HepG2 (cell line): ENCODE measurements around the gene CCDC50. TPM values are rescaled to one million over a fixed set of nuclear protein-coding genes. Genes with fewer than 3 reads are reported as not detected.

ENCODE experiments used
- ATAC-seq: fragments of 200-7000 bp; cut with Tn5 transposase; 3 replicates; pipeline ENCODE4 v1.9.1; 2020; ENCODE audit warnings: mild to moderate bottlenecking, moderate library complexity
- BruUV-seq: library from RNA; stranded (reverse); fragments of 400-500 nt; replicated peaks from 2 replicates; lab custom pipeline; 2021; lab: Mats Ljungman, UMichigan
- CTCF ChIA-PET: fragments of 300-600 bp; formaldehyde crosslinking; extraction: SDS; loops from one replicate; lab custom pipeline; 2021; ENCODE audit warnings: low total read pairs, inconsistent platforms, low intra/inter-chr PET ratio; lab: Yijun Ruan, JAX
- POLR2A ChIA-PET: fragments of 350-600 bp; sonication (Branson Sonifier 250); formaldehyde crosslinking; loops from one replicate; lab custom pipeline; 2020; ENCODE audit warnings: antibody characterized with exemption, inconsistent platforms; lab: Yijun Ruan, JAX
- DNase-seq: peaks from one replicate; pipeline ENCODE4 v3.0.0-alpha.2; 2015; ENCODE audit warnings: low spot score
- FAIRE-seq: peaks from 3 replicates; lab custom pipeline; 2011; peaks lifted over from hg19 to GRCh38; lab: Jason Lieb, UNC
- H2AFZ ChIP-seq: one replicate; pipeline ENCODE4 v1.6.1; 2011; ENCODE audit warnings: low read length, inconsistent platforms
- H3K27ac ChIP-seq: fragments of 300-600 bp; 3 replicates; pipeline ENCODE4 v1.8.0; 2011; ENCODE audit warnings: mixed run types, mild to moderate bottlenecking, mixed read lengths, low read length, inconsistent platforms; ENCODE audit not compliant: insufficient read depth; ENCODE audit errors: extremely low read length
- H3K27me3 ChIP-seq, 2 experiments: fragments of 200-600 bp in 1 of 2; 2 replicates in 1 of 2; 3 replicates in 1 of 2; pipeline versions ENCODE4 v1.6.0 to v1.8.0; 2011; ENCODE audit warnings: low read length in 2 of 2, mild to moderate bottlenecking in 2 of 2, moderate library complexity in 2 of 2, inconsistent platforms in 1 of 2; ENCODE audit not compliant: insufficient read depth in 2 of 2, control insufficient read depth in 1 of 2
- H3K36me3 ChIP-seq, 2 experiments: fragments of 200-600 bp in 1 of 2; replicated peaks in 1 of 2; 2 replicates in 1 of 2; 3 replicates in 1 of 2; pipeline versions ENCODE4 v1.5.1 to v1.8.0; 2011; ENCODE audit warnings: low read length in 2 of 2, inconsistent platforms in 1 of 2; ENCODE audit not compliant: insufficient read depth in 2 of 2, control insufficient read depth in 1 of 2
- H3K4me1 ChIP-seq: 2 replicates; pipeline ENCODE4 v1.5.1; 2012; ENCODE audit warnings: low read length, inconsistent platforms; ENCODE audit not compliant: insufficient read depth
- H3K4me2 ChIP-seq: 2 replicates; pipeline ENCODE4 v1.6.0; 2011; ENCODE audit warnings: low read depth, low read length, inconsistent platforms
- H3K4me3 ChIP-seq, 3 experiments: fragments of 200-600 bp in 1 of 3; sonication (generic), shearing (Covaris generic) in 1 of 3; replicated peaks in 1 of 3; 2 replicates each; pipeline ENCODE4 v1.5.1; 2011 to 2016; ENCODE audit warnings: low read length in 3 of 3, inconsistent platforms in 2 of 3, low read depth in 2 of 3, mild to moderate bottlenecking in 2 of 3, control low read depth in 1 of 3, mixed read lengths in 1 of 3; ENCODE audit not compliant: insufficient read depth in 1 of 3
- H3K79me2 ChIP-seq: one replicate; pipeline ENCODE4 v1.6.1; 2011; ENCODE audit warnings: low read length, inconsistent platforms; ENCODE audit not compliant: insufficient read depth
- H3K9ac ChIP-seq: 2 replicates; pipeline ENCODE4 v1.6.0; 2011; ENCODE audit warnings: mild to moderate bottlenecking, low read depth, low read length, inconsistent platforms; ENCODE audit not compliant: insufficient read depth
- H3K9me3 ChIP-seq: 2 replicates; pipeline ENCODE4 v1.5.1; 2012; ENCODE audit warnings: mild to moderate bottlenecking, low read length
- H4K20me1 ChIP-seq: 2 replicates; pipeline ENCODE4 v1.6.0; 2011; ENCODE audit warnings: inconsistent platforms, mild to moderate bottlenecking, low read length, moderate library complexity; ENCODE audit not compliant: insufficient read depth
- FIP1L1 ChIP-seq: fragments of 200-400 bp; formaldehyde crosslinking; IDR thresholded peaks from 2 replicates; pipeline ENCODE4 v1.6.1; 2018; ENCODE audit warnings: low read depth, mild to moderate bottlenecking, low read length, moderate library complexity, borderline replicate concordance; ENCODE audit not compliant: insufficient read depth
- HMG20B ChIP-seq: conservative IDR thresholded peaks from 2 replicates; pipeline ENCODE4 v1.6.1; 2016; ENCODE audit warnings: missing genetic modification reagents, missing compliant biosample characterization
- KLF15 ChIP-seq: sonication (generic); formaldehyde crosslinking; IDR thresholded peaks from 2 replicates; pipeline ENCODE4 v1.8.1; 2023; ENCODE audit warnings: borderline replicate concordance, mild to moderate bottlenecking, inconsistent platforms, missing genetic modification reagents, mixed read lengths
- TARDBP ChIP-seq: sonication (generic); formaldehyde crosslinking; IDR thresholded peaks from 2 replicates; pipeline ENCODE4 v1.8.0; 2022; ENCODE audit warnings: mild to moderate bottlenecking, missing genetic modification reagents
- ZNF17 ChIP-seq: sonication (generic); formaldehyde crosslinking; IDR thresholded peaks from 2 replicates; pipeline ENCODE4 v1.5.0; 2020; ENCODE audit warnings: mild to moderate bottlenecking, missing genetic modification reagents
- ZNF350 ChIP-seq: sonication (generic); formaldehyde crosslinking; IDR thresholded peaks from 2 replicates; pipeline ENCODE4 v1.4.0; 2020; ENCODE audit warnings: mild to moderate bottlenecking, low read depth, missing genetic modification reagents, borderline replicate concordance
- WGBS: methylation state at CpG from one replicate; pipeline ENCODE4 v1.1.6; 2017; ENCODE audit warnings: low lambda C conversion rate; 5-methylcytosine and 5-hydroxymethylcytosine counted together
- in situ Hi-C: cut with HindIII; loops from 2 replicates; pipeline ENCODE4 v1.10.0; 2017; ENCODE audit warnings: low pct_unique_long_range_greater_than_20kb; ENCODE audit not compliant: extremely low pct_ligation_motif_present
- intact Hi-C: fragments of 100-400 bp; cut with micrococcal nuclease; formaldehyde crosslinking; loops from one replicate; pipeline ENCODE4 v1.10.0; 2022; ENCODE audit not compliant: unreplicated experiment
- polyA plus RNA-seq, 8 experiments: library from polyadenylated mRNA; depleted of rRNA in 3 of 8; stranded (reverse) in 7 of 8; unstranded in 1 of 8; fragments of >200 nt; fragmentation: Illumina TruSeq in 4 of 8; extraction: Trizol in 4 of 8; gene quantifications; 2 replicates each; pipeline versions ENCODE4 v1.2.1 to v1.2.3, GENCODE V29; 2011 to 2016; ENCODE audit warnings: low read depth in 4 of 8, missing spikeins in 1 of 8, mixed read lengths in 1 of 8; ENCODE audit not compliant: insufficient read depth in 1 of 8
- total RNA-seq, 5 experiments: library from RNA; depleted of rRNA; stranded (reverse); fragments of >200 nt; fragmentation: Illumina TruSeq; extraction: Trizol; gene quantifications; 2 replicates each; pipeline ENCODE4 v1.2.3, GENCODE V29; 2016; ENCODE audit warnings: low read depth in 1 of 5
- TF ChIP-seq, protein P1 (sequence below): sonication (generic); formaldehyde crosslinking; IDR thresholded peaks from 2 replicates; pipeline ENCODE4 v1.5.1; 2020; ENCODE audit warnings: missing genetic modification reagents, mild to moderate bottlenecking, borderline replicate concordance
- TF ChIP-seq, protein P2 (sequence below), 2 experiments: fragments of 450-650 bp in 1 of 2; sonication (generic) in 1 of 2; formaldehyde crosslinking in 1 of 2; IDR thresholded peaks; 2 replicates each; pipeline versions ENCODE4 v1.6.1 to v1.8.0; 2016 to 2022; ENCODE audit warnings: antibody characterized with exemption in 1 of 2, mild to moderate bottlenecking in 1 of 2, missing genetic modification reagents in 1 of 2
- TF ChIP-seq, protein P3 (sequence below): sonication (generic); formaldehyde crosslinking; IDR thresholded peaks from 2 replicates; pipeline ENCODE4 v1.5.0; 2020; ENCODE audit warnings: mild to moderate bottlenecking, missing genetic modification reagents, moderate library complexity
- TF ChIP-seq, protein P4 (sequence below): sonication (generic); formaldehyde crosslinking; IDR thresholded peaks from 2 replicates; pipeline ENCODE4 v1.8.0; 2022; ENCODE audit warnings: mild to moderate bottlenecking, missing genetic modification reagents; ENCODE audit not compliant: insufficient replicate concordance

CCDC50 gene
- total and polyA plus RNA-seq, 2 of the 13 experiments (the other 11 are each of a cell fraction or from before 2014, with no cell fraction given), result 47.6 to 66.4 TPM

DNA sequence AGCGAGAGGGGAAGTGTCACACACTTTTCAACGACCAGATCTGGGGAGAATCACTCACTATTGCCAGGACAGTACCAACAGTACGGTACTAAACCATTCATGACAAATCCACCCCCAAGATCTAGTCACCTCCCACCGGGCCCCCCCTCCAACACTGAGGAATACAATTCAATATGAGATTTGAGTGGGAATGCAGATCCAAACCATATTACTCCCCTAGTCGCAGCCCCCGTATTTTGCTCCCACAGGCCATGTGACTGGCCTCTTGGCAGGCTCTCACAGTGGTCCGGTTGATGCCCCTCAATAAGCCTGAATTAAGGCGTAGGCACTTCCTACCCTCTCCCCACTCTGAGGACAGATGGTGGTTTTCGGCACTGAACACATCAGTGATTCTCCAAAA, 86.4 kb downstream of the CCDC50 start:
- DNase-seq (no peak), ATAC-seq (no peak), FAIRE-seq (no peak)
- H3K4me3 ChIP-seq, result no peak overlapping the region
- no peaks in the 10 kb centered on the region for H3K4me1 ChIP-seq
- H3K4me2 ChIP-seq, result no peak overlapping the region
- no peaks in the 10 kb centered on the region for H3K9me3 ChIP-seq
- CTCF ChIA-PET, result no interaction called here
- no peaks in the 10 kb centered on the region for H3K27me3 ChIP-seq
- no peaks in the 10 kb centered on the region for H3K79me2 ChIP-seq
- in situ Hi-C loops, result loop anchor here (10.0 kb wide), 2 partner anchors 389 to 1029 kb away; no protein-coding TSS in a partner anchor
- no peak overlapping the region for H2AFZ ChIP-seq
- no peaks in the 10 kb centered on the region for H4K20me1 ChIP-seq
- no peak overlapping the region for H3K27ac ChIP-seq
- WGBS, result 50% methylated on average over 9 of the region's 9 CpGs
- intact Hi-C loops, result no loop called here
- BruUV-seq, result no TSS peak
- no peak overlapping the region for H3K9ac ChIP-seq
- no peaks in the 10 kb centered on the region for H3K36me3 ChIP-seq
- POLR2A ChIA-PET, result no interaction called here
- TF ChIP-seq HMG20B (CRISPR knock-in tag) (no peak), FIP1L1 (no peak), TARDBP (CRISPR knock-in tag) (no peak), ZNF17 (CRISPR knock-in tag) (no peak), ZNF350 (CRISPR knock-in tag) (no peak), KLF15 (CRISPR knock-in tag) (no peak)
- TF ChIP-seq, protein P1, sequence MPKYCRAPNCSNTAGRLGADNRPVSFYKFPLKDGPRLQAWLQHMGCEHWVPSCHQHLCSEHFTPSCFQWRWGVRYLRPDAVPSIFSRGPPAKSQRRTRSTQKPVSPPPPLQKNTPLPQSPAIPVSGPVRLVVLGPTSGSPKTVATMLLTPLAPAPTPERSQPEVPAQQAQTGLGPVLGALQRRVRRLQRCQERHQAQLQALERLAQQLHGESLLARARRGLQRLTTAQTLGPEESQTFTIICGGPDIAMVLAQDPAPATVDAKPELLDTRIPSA, result no peak
- TF ChIP-seq, protein P2, sequence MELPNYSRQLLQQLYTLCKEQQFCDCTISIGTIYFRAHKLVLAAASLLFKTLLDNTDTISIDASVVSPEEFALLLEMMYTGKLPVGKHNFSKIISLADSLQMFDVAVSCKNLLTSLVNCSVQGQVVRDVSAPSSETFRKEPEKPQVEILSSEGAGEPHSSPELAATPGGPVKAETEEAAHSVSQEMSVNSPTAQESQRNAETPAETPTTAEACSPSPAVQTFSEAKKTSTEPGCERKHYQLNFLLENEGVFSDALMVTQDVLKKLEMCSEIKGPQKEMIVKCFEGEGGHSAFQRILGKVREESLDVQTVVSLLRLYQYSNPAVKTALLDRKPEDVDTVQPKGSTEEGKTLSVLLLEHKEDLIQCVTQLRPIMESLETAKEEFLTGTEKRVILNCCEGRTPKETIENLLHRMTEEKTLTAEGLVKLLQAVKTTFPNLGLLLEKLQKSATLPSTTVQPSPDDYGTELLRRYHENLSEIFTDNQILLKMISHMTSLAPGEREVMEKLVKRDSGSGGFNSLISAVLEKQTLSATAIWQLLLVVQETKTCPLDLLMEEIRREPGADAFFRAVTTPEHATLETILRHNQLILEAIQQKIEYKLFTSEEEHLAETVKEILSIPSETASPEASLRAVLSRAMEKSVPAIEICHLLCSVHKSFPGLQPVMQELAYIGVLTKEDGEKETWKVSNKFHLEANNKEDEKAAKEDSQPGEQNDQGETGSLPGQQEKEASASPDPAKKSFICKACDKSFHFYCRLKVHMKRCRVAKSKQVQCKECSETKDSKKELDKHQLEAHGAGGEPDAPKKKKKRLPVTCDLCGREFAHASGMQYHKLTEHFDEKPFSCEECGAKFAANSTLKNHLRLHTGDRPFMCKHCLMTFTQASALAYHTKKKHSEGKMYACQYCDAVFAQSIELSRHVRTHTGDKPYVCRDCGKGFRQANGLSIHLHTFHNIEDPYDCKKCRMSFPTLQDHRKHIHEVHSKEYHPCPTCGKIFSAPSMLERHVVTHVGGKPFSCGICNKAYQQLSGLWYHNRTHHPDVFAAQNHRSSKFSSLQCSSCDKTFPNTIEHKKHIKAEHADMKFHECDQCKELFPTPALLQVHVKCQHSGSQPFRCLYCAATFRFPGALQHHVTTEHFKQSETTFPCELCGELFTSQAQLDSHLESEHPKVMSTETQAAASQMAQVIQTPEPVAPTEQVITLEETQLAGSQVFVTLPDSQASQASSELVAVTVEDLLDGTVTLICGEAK (IDR thresholded peaks at IDR 0.05), result no peak
- TF ChIP-seq, protein P2 (CRISPR knock-in tag; IDR thresholded peaks at IDR 0.05), result no peak
- TF ChIP-seq, protein P3, sequence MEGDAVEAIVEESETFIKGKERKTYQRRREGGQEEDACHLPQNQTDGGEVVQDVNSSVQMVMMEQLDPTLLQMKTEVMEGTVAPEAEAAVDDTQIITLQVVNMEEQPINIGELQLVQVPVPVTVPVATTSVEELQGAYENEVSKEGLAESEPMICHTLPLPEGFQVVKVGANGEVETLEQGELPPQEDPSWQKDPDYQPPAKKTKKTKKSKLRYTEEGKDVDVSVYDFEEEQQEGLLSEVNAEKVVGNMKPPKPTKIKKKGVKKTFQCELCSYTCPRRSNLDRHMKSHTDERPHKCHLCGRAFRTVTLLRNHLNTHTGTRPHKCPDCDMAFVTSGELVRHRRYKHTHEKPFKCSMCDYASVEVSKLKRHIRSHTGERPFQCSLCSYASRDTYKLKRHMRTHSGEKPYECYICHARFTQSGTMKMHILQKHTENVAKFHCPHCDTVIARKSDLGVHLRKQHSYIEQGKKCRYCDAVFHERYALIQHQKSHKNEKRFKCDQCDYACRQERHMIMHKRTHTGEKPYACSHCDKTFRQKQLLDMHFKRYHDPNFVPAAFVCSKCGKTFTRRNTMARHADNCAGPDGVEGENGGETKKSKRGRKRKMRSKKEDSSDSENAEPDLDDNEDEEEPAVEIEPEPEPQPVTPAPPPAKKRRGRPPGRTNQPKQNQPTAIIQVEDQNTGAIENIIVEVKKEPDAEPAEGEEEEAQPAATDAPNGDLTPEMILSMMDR, result no peak
- TF ChIP-seq, protein P4, sequence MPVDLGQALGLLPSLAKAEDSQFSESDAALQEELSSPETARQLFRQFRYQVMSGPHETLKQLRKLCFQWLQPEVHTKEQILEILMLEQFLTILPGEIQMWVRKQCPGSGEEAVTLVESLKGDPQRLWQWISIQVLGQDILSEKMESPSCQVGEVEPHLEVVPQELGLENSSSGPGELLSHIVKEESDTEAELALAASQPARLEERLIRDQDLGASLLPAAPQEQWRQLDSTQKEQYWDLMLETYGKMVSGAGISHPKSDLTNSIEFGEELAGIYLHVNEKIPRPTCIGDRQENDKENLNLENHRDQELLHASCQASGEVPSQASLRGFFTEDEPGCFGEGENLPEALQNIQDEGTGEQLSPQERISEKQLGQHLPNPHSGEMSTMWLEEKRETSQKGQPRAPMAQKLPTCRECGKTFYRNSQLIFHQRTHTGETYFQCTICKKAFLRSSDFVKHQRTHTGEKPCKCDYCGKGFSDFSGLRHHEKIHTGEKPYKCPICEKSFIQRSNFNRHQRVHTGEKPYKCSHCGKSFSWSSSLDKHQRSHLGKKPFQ (CRISPR knock-in tag), result no peak
